Fibroblast of lung (primary cell): ENCODE data around the gene SUCO. TPM values are rescaled to one million over a fixed set of nuclear protein-coding genes. Genes with fewer than 3 reads are reported as not detected.

ENCODE experiments used
- DNase-seq, 2 donors: peaks; one replicate each; pipeline versions ENCODE4 v3.0.0 to v3.0.0-alpha.2; 2010; ENCODE audit warnings: low read depth in 2 of 2
- H2AFZ ChIP-seq: 2 replicates; pipeline ENCODE4 v1.5.1; 2012; ENCODE audit warnings: low read length, control low read depth, inconsistent platforms
- H3K27ac ChIP-seq: 2 replicates; pipeline ENCODE4 v1.5.1; 2011; ENCODE audit warnings: low read length, control low read depth; ENCODE audit not compliant: insufficient read depth
- H3K27me3 ChIP-seq: 2 replicates; pipeline ENCODE4 v1.5.1; 2011; ENCODE audit warnings: mild to moderate bottlenecking, low read length; ENCODE audit not compliant: control insufficient read depth, insufficient read depth
- H3K36me3 ChIP-seq: 2 replicates; pipeline ENCODE4 v1.5.1; 2011; ENCODE audit warnings: low read length; ENCODE audit not compliant: control insufficient read depth, insufficient read depth
- H3K4me1 ChIP-seq: 2 replicates; pipeline ENCODE4 v1.5.1; 2011; ENCODE audit warnings: low read length; ENCODE audit not compliant: control insufficient read depth, insufficient read depth; ENCODE audit errors: extremely low read depth
- H3K4me2 ChIP-seq: 2 replicates; pipeline ENCODE4 v1.5.1; 2011; ENCODE audit warnings: low read length, control low read depth; ENCODE audit not compliant: insufficient read depth; ENCODE audit errors: extremely low read depth
- H3K4me3 ChIP-seq, 4 experiments: fragments of 200-600 bp in 1 of 4; sonication (generic) in 1 of 4; replicated peaks in 1 of 4; 2 replicates each; pipeline ENCODE4 v1.5.1; 2011 to 2016; ENCODE audit warnings: low read length in 4 of 4, low read depth in 3 of 4, mild to moderate bottlenecking in 3 of 4, control low read depth in 2 of 4, inconsistent platforms in 1 of 4, mixed read lengths in 1 of 4; ENCODE audit not compliant: insufficient read depth in 1 of 4; ENCODE audit errors: control extremely low read depth in 1 of 4
- H3K79me2 ChIP-seq: 2 replicates; pipeline ENCODE4 v1.5.1; 2012; ENCODE audit warnings: mild to moderate bottlenecking, low read length, inconsistent platforms; ENCODE audit not compliant: control insufficient read depth, insufficient read depth
- H3K9ac ChIP-seq: 2 replicates; pipeline ENCODE4 v1.5.1; 2011; ENCODE audit warnings: mild to moderate bottlenecking, low read length, control low read depth; ENCODE audit not compliant: insufficient read depth
- H3K9me3 ChIP-seq: 2 replicates; pipeline ENCODE4 v1.5.1; 2012; ENCODE audit warnings: low read depth, low read length; ENCODE audit not compliant: control insufficient read depth, insufficient read depth
- H4K20me1 ChIP-seq: 2 replicates; pipeline ENCODE4 v1.5.1; 2011; ENCODE audit warnings: low read length; ENCODE audit not compliant: control insufficient read depth, insufficient read depth; ENCODE audit errors: extremely low read depth
- CTCF ChIP-seq, 2 donors: IDR thresholded peaks in 1 of 2; conservative IDR thresholded peaks in 1 of 2; 1 replicate in 1 of 2; 2 replicates in 1 of 2; pipeline ENCODE4 v1.5.1; 2011 to 2012; ENCODE audit warnings: low read length in 2 of 2, control low read depth in 1 of 2, inconsistent platforms in 1 of 2, low read depth in 1 of 2, mild to moderate bottlenecking in 1 of 2
- EZH2 ChIP-seq: IDR thresholded peaks from 2 replicates; pipeline ENCODE4 v1.5.1; 2012; ENCODE audit warnings: low read length, control low read depth, mild to moderate bottlenecking; ENCODE audit errors: missing control alignments
- polyA plus RNA-seq, 2 donors: library from polyadenylated mRNA; depleted of rRNA in 1 of 2; stranded (reverse) in 1 of 2; unstranded in 1 of 2; fragments of >200 nt; gene quantifications; 2 replicates each; pipeline ENCODE4 v1.2.1, GENCODE V29; 2011 to 2012; ENCODE audit warnings: missing spikeins in 1 of 2
- total RNA-seq: library from RNA; depleted of rRNA; stranded (reverse); fragments of >200 nt; gene quantifications from 2 replicates; pipeline ENCODE4 v1.2.1, GENCODE V29; 2014

The SUCO gene
- total and polyA plus RNA-seq, 2 donors (not counting 1 experiment from before 2014, with no cell fraction given): 20.4 to 25.8 TPM

DNA sequence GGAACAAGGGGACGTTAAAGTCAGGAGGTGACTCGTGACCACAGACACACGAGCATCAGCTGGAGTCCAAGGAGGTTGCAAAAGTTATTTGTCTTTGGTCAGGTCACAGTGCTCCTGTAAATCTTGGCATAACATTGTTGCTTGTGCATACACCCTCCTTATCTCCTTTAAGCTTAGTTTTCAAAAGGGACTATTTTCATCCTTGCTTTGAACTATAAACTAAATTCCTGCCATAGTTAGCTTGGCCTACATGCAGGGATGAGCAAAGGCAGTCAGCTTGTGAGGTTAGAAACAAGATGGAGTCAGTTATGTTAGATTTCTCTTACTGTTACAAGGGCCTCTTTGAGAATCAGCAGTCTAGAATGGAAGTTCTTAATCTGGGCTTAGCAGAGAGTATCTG is 97.9 kb downstream of the SUCO start:
- TF ChIP-seq CTCF (conservative IDR thresholded peaks at IDR 0.05 in 1 of 2, IDR thresholded peaks at IDR 0.05 in 1 of 2; ENCODE audit: low read depth in 1 of 2, low read length in 2 of 2) (no peak), EZH2 (no peak)
- peak in 1 of 2 donors; percentile 54 for DNase-seq
- no peaks in the 10 kb centered on the region for H3K9me3 ChIP-seq
- H3K4me1 ChIP-seq: no peaks in the 10 kb centered on the region
- no peak overlapping the region for H3K4me2 ChIP-seq
- no peaks in the 10 kb centered on the region for H3K79me2 ChIP-seq
- H3K27me3 ChIP-seq: no peaks in the 10 kb centered on the region
- H3K36me3 ChIP-seq: no peaks in the 10 kb centered on the region
- H3K9ac ChIP-seq: no peak overlapping the region
- no peaks in the 10 kb centered on the region for H4K20me1 ChIP-seq
- no peak overlapping the region for H3K4me3 ChIP-seq
- no peak overlapping the region for H3K27ac ChIP-seq
- no peak overlapping the region for H2AFZ ChIP-seq

- no peak overlapping the region for H3K4me2 ChIP-seq
- TF ChIP-seq EZH2 (no peak), CTCF (conservative IDR thresholded peaks at IDR 0.05 in 1 of 2, IDR thresholded peaks at IDR 0.05 in 1 of 2; ENCODE audit: low read depth in 1 of 2, low read length in 2 of 2) (no peak)
- H2AFZ ChIP-seq: no peak overlapping the region
Measured at GRCh38 chr1:172637522-172637921, 104.6 kb downstream of the SUCO start.

DNA sequence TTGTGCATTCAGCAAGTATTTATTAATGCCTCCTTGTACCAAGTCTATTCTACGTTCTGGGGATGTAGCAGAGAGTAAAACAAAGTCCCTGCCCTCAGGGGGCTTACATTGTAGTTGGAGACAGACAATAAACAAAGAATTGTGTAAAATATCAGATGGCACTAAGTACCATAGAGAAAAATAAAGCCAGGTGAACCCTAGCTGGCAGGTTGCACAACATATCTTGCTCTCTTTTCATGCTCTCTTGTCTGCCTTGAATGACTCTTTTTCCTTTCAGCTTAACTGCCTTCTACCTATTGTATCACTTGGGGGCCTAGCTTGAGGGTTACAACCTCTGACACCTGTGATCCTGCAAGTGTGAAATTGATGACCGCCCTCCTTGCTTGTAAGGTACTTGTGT is 105.3 kb downstream of the SUCO start:
- H4K20me1 ChIP-seq: no peaks in the 10 kb centered on the region
- DNase-seq: no peak
- H3K36me3 ChIP-seq: no peaks in the 10 kb centered on the region
- TF ChIP-seq CTCF (conservative IDR thresholded peaks at IDR 0.05 in 1 of 2, IDR thresholded peaks at IDR 0.05 in 1 of 2; ENCODE audit: low read depth in 1 of 2, low read length in 2 of 2) (no peak), EZH2 (no peak)
- H3K4me3 ChIP-seq: no peak overlapping the region
- peak overlapping the region; percentile 64 for H3K4me2 ChIP-seq
- H3K27me3 ChIP-seq: no peaks in the 10 kb centered on the region
- H3K9me3 ChIP-seq: no peaks in the 10 kb centered on the region
- peak overlapping the region; percentile 63 for H3K27ac ChIP-seq
- H3K79me2 ChIP-seq: no peaks in the 10 kb centered on the region
- H3K9ac ChIP-seq: no peak overlapping the region
- H2AFZ ChIP-seq: no peak overlapping the region
- H3K4me1 ChIP-seq: peaks cover 13% of the 10 kb centered on the region

More at GRCh38 chr1:172637522-172637921, 104.6 kb downstream of the SUCO start:
- peak; percentile 58 to 97 for DNase-seq
- Histone ChIP-seq H4K20me1 (no peaks in the 10 kb centered on the region), H3K36me3 (no peaks in the 10 kb centered on the region), H3K79me2 (no peaks in the 10 kb centered on the region), H3K9me3 (no peaks in the 10 kb centered on the region), H3K9ac (no peak overlapping the region), H3K4me1 (peaks cover 8% of the 10 kb centered on the region), H3K27me3 (no peaks in the 10 kb centered on the region), H3K27ac (peak overlapping the region; percentile 19), H3K4me3 (no peak overlapping the region)
